NCI-H2227 (cell line): Measurements from ENCODE around the gene FRMD5.
A peak's percentile ranks its signal among the peaks of the same experiment; 100 is the strongest.

Experiments used
- DNase-seq: peaks from one replicate; lab custom pipeline; 2025; ENCODE audit not compliant: unreplicated experiment; lab: John Stamatoyannopoulos, UW

FRMD5 gene

DNA sequence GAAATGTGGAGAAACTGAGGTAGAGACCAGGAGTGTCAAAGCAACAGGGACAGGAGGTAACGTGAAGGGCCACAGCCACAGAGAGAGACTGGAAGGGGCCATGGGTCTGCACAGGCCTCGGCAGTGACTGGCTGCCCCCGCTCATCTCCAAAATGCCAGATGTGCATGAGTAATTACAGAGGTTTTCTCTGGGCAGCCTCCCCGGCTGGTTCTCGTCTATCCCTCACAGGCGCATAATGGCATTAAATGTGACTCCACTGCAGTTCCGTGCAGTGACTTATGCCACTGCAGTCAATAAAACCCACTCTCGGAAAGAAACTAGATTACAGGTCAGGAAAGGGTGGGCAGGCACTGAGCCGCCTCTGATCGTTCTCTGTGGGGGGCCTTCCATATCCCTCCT, 293.6 kb downstream of the FRMD5 start:
- peak; percentile 45 for DNase-seq

DNA sequence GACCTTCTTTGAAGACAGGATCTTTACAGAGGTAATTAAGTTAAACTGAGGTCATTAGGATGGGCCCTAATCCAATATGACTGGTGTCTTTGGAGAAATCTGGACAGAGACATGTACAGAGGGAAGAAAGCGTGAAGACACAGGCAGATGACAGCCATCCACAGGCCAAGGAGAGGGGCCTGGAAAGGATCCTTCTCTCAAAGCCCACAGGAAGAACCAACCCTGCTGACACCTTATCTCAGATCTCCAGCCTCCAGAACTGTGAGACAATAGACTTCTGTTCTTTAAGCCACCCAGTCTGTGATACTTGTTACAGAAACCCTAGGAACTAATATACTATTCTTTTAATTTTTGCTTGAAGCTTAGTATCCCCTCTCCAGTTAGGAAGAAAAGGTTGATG, 294.1 kb downstream of the FRMD5 start:
- DNase-seq: no peak

DNA sequence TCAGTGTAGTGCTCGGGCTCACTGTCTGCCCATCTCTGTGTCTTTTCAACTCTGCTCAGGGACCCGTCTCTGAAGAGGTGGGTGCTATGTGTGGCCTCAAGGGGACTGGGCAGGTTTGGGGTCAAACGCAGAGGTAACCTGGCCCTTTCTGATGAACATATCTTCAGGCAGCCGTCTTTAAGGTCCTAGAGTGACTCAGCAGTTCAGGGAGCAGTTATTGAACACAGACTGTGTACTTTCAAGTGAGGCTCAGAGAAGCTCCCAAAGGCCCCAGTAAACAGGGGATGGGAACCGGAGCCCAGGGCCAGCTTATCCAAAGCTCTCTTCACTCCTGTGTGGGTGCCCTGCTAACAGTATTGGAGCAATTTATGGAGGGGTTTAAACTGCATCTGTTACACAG, 295.1 kb downstream of the FRMD5 start:
- DNase-seq: no peak

DNA sequence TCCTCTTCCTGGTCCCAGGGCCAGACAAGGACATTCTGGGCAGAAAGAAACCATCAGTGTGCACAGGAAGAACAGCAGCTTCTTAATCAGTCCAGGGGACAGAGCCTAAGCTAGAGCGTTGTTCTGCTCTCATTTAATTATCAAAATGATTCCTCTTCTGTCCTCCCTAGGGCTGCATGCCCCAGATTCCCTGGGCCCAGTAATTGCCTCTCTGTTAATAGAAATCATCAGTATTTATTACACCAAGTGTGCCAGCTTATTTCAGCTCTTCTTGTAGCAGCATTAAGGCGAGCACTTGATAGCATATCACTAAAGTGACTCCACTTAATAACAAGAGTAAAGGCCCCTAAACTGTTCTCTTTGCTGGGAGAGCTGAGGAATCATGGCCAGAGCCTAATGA, 296.2 kb downstream of the FRMD5 start:
- DNase-seq: no peak

DNA sequence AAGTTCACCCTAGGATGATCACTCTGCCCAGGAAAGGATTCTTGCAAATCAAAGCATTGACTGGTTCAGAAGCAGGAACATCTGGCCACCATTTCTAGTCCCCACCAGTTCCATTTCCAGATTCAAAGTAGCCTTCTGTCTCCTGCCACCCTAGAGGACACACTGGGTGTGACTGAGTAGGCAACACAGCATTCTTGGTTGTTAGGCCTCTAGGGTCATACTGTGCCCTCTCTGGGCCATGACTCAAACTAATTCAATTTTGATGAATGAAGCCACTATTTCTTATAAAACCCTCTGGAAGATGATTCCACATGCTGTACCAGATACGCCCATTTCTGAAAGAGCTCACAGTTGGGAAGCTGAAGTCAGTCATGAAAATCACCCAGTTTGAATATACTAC, 298.5 kb downstream of the FRMD5 start:
- DNase-seq: no peak

DNA sequence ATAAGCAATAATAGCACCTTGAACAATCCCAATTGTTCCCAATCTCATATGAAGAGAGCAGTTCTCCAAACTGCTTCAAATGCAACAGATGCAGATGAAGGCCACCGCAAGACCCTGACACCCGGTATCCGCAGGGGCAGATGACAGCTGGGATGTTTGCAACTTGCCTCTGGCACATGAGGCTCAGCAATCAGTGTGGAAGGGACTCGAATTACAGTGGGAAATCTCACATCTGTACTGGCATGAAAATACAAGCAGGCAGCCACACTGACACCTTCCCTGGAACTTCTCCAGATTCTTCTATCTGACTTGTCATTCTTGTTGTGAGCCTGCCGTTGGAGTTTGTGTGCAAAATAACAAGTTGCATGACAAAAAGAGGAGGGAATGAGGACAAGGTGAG, 299.5 kb downstream of the FRMD5 start:
- no peak for DNase-seq

DNA sequence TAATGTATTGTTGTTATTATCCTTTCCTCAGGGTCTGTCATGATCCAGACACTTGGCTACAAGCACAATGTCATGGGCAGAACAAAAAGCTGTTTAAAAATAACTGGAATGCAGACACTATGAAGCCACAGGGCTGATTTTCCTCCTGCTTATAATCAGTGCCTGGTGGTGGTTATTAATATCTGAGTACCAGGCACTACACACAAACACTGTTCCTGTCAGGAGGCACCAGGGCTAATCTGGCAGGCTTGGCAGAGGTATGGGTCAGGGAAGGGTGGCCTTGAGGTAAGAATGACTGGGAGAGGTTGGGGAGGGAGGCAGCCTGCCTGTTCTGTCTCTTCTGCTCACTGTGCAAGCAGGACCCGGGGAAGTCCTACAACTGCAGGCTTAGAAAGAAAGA, 301.1 kb downstream of the FRMD5 start:
- no peak for DNase-seq

DNA sequence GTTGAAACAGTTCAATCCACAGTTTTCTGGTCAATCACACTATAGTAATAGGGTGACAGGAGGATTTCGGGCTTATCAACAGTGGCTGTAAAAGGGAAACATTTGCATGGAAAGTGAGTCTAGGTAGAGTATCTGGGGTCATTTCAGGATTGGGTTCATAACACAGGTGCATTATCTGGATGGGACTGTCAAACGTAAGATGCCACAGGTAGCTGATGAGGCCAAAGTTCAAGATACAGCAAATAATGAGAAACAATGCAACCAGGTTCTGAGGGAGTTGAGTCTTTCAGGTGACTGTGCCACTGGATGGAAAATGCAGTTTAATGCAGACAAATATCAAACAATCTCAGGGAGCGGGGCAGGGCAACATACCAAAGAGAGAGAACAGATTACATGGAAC, 306.0 kb downstream of the FRMD5 start:
- DNase-seq: no peak

DNA sequence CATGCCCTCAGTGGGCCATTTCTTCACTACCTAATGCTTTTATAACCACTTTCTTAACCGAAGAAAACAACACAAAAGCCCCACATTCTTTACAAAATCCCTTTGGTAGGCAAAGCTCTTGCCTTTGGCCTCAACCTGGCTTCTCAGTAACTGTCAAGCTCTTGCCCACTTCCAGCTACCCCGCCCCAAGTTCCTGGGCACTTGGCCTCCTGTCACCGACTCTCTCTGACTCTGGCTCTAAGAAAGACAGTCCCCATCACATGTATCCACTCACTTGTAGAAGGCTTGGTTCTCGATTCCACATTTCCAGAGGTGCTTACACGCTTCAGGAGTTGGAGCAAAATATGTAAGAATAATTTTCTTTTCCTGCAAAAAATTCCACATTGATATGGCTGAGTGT, 307.2 kb downstream of the FRMD5 start:
- DNase-seq: no peak

DNA sequence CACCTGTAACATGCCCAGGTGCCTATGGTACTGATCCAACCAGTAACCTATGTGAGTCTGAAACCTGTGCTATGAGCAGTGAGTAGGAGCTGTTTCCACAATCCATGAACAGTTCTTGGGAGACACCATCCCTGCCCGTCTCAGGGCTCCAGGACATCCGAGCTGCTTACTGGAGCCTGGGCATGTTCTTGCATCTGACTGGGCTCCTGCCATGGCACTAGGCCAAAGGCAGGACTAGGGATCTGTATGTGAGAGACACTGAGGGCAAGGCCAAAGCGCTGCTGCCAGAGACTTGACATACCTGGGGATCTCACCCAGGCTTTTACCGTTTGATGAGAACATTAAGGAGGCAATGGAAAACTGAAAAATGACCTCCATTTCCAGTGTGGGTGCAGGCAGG, 308.5 kb downstream of the FRMD5 start:
- no peak for DNase-seq

DNA sequence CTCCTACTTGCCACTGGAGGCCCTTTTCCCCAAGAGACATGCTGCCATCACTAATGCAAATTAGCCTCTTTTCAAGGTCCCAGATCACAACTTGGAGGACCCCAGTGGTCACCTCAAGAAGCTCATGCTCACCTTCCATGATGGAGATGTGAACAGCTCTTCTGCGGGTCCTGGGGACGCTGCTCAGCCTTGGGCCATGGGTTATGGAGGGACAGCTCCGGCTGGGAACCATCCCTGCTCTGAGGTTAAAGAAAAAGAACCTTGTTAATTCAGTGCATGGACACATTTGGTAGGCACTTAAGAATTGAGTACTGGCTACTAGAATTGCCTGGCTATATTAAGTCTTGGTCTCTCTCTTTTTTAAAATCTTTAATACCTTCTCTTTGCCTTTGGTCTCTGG, 311.5 kb downstream of the FRMD5 start:
- no peak for DNase-seq

DNA sequence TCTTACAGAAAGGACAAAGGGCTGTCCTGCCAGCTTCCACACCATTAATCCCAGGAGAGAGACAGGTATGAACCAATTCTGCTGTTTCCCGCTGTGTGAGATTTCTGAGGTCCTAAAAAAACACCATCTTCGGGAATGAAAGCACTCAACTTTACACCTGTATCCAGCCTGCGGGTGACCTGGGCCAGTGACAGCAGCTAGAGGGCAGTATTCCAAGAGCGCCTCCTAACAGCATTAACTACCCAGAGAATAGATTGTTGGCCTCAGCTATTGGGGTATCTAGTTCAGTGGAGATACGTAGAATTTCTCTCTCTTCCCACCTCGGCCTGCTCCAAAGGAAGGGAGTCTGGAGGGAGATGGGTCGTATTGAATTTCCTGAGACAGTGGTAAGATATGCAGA, 313.1 kb downstream of the FRMD5 start:
- DNase-seq: no peak

DNA sequence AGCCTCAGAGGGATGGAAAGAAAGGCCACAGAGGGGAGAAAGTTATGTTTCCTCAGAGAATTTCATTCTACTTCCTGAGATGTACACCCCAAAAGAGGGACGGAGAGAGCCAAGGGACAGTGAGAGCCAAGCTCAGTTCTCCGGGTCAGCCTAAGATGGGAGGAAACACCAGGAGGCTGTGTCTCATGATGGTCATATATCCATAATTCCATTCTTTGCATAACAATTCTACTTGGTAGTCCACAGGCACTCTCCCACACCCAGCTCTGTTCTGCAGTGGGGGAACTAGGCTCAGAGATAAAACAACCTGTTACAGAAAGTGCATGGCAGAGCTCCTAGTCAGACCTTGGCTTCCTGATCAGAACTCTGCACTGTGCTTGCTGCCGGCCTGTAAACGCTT, 313.8 kb downstream of the FRMD5 start:
- DNase-seq: no peak

DNA sequence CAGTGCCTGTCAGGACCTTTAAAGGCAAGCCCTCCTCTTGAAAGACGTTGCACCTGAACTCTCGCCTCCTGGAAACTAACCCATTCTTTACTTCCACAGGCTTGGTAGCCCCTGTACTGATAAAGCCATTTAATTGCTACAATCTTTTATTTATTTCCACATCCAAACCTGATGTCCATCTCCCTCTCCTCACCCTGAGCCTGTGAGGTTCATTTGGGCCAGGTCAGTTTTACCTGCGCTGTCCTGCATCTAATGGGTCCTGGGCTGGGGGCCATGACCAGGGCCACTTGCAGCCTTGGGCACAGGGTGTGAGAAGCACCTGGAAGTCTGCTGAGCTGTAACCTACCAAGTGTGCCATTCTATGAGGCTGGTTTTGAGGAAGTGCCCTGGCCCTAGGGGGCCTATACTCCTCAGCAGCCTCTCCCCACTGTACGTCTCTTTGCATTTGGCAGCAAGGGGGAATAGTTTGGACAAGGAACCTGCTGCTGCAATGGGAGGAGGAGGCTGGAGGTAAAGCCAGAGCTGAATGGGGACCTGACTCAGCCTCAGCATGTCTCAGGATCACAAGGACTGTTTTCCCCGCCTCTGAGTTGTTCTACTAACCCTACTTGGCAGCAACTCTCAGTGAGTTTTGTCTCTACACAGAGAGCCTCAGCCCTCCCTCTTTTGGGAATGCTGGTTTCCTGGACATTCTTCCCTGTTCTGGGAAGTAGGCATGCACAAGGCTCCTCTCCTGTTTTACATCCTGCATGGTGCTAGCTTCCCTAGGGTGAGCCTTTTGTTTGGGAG, 314.5 kb downstream of the FRMD5 start:
- DNase-seq: no peak

DNA sequence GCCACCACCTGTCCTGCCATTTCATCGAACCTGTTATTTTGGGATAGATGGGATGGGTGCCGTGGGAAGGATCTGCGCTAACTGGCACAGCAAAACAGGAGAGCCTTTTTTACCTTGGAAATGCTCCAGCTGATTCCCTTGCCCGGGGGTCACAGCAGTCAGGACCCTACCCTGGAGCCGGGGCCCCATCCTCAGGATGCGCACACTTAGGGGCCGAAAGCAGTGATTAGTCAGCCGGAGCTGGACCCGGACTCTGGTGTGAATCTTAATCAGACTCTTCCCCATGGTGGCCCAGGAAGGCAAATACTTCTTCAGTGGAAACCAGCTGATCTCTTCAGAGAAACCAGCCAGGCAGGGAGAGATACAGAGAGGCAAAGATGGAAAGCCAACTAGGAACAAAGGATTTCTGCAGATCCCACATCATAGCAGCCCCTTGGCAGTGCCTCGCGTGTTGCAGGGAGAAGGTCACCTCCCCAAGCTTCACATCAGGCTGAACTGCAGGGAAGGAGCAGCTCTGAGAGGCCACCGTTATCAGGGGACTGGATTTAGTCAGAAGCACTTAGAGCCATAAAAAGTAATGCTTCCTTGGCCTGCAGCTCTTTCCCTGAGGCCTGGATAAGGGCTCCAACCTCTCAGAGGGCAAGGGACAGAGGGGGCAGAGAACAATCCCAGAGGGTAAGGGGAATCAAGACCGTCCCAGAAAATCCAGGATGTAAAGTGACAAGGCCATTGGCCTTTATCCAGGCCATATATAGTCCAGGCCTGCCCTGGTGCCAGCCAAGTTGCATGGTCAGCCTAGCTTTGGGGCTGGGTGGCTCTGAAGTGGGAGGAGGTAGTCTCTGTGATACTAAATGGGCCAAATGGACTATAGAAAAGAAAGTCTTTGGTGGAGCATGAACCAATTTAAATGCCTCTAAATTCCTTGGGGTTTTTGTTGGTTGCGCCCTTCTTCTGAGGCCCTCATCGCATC, 315.4 kb downstream of the FRMD5 start:
- no peak for DNase-seq

DNA sequence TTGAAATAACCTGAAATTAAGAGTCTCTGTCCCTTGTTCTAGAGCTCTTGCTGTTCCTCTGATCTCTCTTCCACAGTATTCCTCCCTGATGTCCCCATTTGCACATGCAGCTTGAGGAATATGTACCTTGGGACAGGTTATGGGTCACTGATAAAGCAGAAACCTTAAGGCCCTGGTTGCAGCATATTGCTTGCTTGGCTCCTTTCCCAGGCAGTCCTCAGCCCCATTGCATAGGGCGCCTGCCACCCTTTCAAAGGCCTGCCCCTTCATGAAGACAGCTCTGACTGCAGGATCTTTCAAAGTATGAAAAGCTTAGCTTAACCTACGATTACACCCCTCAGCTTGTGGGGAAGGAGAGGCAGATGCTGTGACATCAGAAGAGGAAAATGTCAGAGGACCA, 316.6 kb downstream of the FRMD5 start:
- no peak for DNase-seq

DNA sequence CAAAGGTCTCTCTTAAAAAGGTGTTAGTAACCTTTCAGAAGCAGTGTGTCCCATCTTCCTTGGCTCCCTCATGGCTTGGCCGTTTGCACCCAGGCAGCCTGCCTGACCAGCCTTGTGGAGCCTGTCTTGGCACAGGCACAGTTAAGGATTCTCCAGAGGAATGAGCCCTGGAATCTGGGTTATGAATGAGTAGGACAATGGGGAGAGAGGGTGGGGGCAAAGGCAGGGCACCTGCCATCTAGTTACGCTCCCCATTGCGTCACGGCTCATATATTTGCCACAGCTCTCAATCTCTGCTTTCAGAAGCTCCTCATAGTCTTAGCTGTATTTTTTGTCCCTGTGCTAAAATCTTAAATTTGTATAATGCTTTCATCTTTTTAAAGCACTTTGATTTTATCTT, 317.7 kb downstream of the FRMD5 start:
- no peak for DNase-seq

DNA sequence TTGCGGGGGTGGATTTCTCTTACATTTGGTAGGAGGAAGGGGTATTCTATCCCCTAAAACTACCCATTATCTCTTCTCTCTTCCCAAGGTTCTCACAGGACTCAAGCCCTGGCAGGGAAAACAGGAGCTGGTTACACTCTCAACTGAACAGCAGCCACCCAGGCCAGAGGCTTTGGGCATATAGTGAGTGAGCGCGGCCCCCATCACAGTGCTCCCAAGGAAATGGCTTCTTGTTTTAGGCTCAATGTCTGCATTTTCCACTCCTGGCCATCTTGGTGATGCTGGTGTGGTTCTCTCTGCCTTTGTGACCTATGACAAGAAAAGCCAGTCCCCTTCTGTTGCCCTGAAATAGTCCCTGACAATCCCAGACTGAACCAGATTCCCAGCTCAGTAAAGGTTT, 318.2 kb downstream of the FRMD5 start:
- DNase-seq: no peak

DNA sequence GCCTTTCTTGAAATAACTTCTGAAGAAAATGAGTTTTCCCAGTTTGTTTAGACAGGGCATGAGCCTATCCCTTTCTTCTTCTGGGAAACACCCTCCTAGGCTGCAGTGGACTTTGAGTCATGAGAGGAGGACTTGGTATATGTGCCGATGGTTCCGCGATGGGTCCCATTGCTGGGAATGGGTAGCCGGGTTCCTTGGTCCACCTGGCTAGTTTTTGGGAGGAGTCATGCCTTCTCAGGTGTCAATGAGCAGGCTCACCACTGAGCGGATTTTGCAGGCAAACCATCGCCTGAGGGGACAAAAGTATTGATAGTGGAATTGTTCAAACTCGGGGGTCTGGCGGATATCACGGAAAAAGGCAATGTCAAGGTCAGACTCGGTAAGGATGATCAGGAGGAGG, 321.4 kb downstream of the FRMD5 start:
- DNase-seq: no peak

DNA sequence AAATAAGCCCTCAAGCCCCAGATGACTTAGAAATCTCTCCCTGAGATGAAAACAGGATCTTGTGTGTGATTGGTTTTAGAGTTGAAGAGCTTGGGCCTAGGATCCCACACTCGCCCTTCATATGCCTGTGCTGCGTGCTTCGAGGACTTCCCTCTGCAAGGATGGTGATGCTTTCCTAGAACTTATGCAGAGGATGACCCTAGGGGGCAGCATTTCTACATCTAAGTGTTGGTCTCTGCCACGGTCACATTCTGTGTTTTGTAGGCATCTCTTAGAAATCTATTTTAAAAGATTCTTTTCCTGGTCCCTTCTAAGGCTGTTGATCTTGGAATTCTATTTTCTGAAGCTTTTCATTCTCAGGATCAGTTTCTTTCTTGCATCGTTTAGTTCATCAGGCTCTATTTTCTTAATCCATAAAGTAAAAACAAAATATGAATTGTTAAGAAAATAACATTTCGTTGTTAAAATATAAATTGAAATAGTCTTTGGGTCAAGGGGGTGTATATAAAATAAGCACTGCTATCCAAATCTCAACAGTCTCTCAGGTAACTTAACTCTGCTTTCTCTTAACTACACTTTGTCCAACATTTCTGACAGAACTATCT, 322.6 kb downstream of the FRMD5 start:
- DNase-seq: peak; percentile 71

DNA sequence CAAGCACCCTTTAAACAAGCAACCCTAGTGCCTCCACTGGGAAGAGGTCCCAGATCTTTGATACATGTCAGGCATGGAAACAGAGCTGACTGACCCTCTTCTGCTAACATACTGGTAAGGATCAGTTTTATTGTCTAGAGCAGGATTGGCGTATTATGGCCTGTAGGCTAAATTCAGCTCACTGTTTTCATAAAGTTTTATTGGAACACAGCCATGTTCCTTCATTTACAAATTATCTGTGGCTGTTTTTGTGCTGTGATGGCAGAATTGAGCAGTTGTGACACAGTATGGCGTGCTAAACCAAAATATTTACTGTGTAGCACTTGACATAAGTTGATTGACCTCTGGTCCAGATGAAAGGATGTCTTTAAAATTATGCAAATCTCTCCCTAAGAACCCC, 323.2 kb downstream of the FRMD5 start:
- no peak for DNase-seq

DNA sequence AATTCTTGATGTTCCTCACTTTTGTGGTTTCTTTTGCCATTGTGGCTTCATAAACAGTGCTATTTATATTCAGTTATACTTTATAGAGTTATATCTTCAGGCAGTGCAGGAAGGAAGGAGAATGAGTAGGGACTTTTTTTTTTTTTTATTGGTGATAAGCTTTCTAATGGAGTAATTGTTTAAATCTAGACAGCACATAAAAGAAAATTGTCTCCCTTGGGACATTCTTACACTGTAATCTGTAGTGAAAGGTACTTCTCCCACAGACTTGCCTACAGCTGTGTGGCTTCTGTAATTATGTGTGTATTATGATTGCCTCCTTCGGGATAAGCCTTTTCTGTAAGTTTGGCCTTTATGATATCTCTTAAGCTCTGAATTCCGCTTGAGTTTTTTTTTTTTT, 326.7 kb downstream of the FRMD5 start:
- no peak for DNase-seq
